ENCODE data around the gene PCDHGB6.
A peak's percentile ranks its signal among the peaks of the same experiment; 100 is the strongest.
"Not testable (repeated sequence)": the region's sequence is repeated elsewhere in the genome, so short reads cannot be mapped to it uniquely, and the experiment has no call there.

PCDHGB6 gene

GRCh38 chr5:141398608-141399007 lies 9.2 kb upstream of the PCDHGB6 start:
- FAIRE-seq (no peak), DNase-seq (ENCODE audit: insufficient read length) (no peak)
- TF ChIP-seq POLR2AphosphoS5 (IDR thresholded peaks at IDR 0.05; ENCODE audit: low read depth, low read length) (no peak), TAF1 (IDR thresholded peaks at IDR 0.05; ENCODE audit: borderline replicate concordance, low read depth, low read length) (no peak), POLR2A (IDR thresholded peaks at IDR 0.05; ENCODE audit: low read depth, low read length) (no peak)

DNA sequence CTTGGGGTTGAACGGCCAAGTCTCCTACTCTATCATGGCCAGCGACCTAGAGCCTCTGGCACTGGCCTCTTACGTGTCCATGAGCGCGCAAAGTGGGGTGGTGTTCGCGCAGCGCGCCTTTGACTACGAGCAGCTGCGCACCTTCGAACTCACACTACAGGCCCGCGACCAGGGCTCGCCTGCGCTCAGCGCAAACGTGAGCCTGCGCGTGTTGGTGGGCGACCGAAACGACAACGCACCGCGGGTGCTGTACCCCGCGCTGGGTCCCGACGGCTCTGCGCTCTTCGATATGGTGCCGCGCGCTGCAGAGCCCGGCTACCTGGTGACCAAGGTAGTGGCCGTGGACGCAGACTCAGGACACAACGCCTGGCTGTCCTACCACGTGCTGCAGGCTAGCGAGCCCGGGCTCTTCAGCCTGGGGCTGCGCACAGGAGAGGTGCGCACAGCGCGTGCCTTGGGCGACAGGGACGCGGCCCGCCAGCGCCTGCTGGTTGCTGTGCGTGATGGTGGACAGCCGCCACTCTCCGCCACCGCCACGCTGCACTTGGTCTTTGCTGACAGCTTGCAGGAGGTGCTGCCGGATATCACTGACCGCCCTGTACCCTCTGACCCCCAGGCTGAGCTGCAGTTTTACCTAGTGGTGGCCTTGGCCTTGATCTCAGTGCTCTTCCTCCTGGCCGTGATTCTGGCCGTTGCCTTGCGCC lies 8.1 kb upstream of the PCDHGB6 start:
- no peak for DNase-seq (ENCODE audit: insufficient read length)
- FAIRE-seq: no peak
- TF ChIP-seq POLR2A (IDR thresholded peaks at IDR 0.05; ENCODE audit: low read depth, low read length) (no peak), POLR2AphosphoS5 (IDR thresholded peaks at IDR 0.05; ENCODE audit: low read depth, low read length) (no peak), TAF1 (IDR thresholded peaks at IDR 0.05; ENCODE audit: borderline replicate concordance, low read depth, low read length) (no peak)

GRCh38 chr5:141402553-141403243 lies 5.1 kb upstream of the PCDHGB6 start, which contains the start of gene PCDHGA9:
Gene PCDHGA9 (plus strand): TSS chr5:141402778. CDS start chr5:141402953, 175 bp downstream.
- TF ChIP-seq POLR2AphosphoS5 (IDR thresholded peaks at IDR 0.05; ENCODE audit: low read depth, low read length) (no peak), TAF1 (IDR thresholded peaks at IDR 0.05; ENCODE audit: borderline replicate concordance, low read depth, low read length) (no peak), POLR2A (IDR thresholded peaks at IDR 0.05; ENCODE audit: low read depth, low read length) (no peak)
- no peak for FAIRE-seq
- no peak for DNase-seq (ENCODE audit: insufficient read length)

- TF ChIP-seq TAF1 (IDR thresholded peaks at IDR 0.05; ENCODE audit: borderline replicate concordance, low read depth, low read length): no peak
- TF ChIP-seq POLR2A (IDR thresholded peaks at IDR 0.05; ENCODE audit: low read depth, low read length): no peak
- TF ChIP-seq POLR2AphosphoS5 (IDR thresholded peaks at IDR 0.05; ENCODE audit: low read depth, low read length): no peak
- FAIRE-seq (no peak), DNase-seq (ENCODE audit: insufficient read length) (no peak)
Measured at GRCh38 chr5:141403387-141403786, 4.4 kb upstream of the PCDHGB6 start.

DNA sequence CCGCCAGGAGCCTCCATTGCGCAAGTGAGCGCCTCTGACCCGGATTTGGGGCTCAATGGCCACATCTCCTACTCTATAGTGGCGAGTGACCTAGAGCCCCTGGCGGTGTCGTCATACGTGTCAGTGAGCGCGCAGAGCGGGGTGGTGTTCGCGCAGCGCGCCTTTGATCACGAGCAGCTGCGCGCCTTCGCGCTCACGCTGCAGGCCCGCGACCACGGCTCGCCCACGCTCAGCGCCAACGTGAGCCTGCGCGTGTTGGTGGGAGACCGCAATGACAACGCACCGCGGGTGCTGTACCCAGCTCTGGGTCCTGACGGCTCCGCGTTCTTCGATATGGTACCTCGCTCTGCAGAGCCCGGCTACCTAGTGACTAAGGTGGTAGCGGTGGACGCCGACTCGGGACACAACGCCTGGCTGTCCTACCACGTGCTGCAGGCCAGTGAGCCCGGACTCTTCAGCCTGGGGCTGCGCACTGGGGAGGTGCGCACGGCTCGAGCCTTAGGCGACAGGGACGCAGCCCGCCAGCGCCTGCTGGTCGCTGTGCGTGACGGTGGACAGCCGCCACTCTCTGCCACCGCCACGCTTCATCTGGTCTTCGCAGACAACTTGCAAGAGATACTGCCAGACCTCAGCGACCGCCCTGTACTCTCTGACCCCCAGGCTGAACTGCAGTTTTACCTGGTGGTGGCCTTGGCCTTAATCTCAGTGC lies 1.9 kb downstream of the PCDHGB6 start:
- DNase-seq (ENCODE audit: insufficient read length) (no peak), FAIRE-seq (no peak)
- TF ChIP-seq POLR2A (IDR thresholded peaks at IDR 0.05; ENCODE audit: low read depth, low read length): no peak
- no peak for TF ChIP-seq POLR2AphosphoS5 (IDR thresholded peaks at IDR 0.05; ENCODE audit: low read depth, low read length)
- TF ChIP-seq TAF1 (IDR thresholded peaks at IDR 0.05; ENCODE audit: borderline replicate concordance, low read depth, low read length): no peak

DNA sequence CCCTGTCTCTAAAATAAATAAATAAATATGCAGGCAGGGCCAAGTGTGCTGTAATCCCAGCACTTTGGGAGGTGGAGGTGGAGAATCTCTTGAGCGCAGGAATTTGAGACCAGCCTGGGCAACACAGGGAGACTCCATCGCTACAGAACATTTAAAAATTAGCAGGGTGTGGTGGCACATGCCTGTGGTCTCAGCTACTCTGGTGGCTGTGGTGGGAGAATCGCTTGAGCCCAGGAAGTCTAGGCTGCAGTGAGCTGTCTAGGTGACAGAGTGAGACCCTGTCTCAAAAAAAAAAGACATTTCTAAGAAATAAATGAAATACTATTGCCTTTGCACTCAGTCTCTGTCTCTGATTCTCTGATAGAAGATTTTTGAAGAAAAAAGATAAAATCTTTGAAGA lies 3.8 kb downstream of the PCDHGB6 start:
- TF ChIP-seq POLR2A (IDR thresholded peaks at IDR 0.05; ENCODE audit: low read depth, low read length): no peak
- no peak for TF ChIP-seq TAF1 (IDR thresholded peaks at IDR 0.05; ENCODE audit: borderline replicate concordance, low read depth, low read length)
- no peak for TF ChIP-seq POLR2AphosphoS5 (IDR thresholded peaks at IDR 0.05; ENCODE audit: low read depth, low read length)
- no peak for FAIRE-seq
- DNase-seq (ENCODE audit: insufficient read length): no peak

DNA sequence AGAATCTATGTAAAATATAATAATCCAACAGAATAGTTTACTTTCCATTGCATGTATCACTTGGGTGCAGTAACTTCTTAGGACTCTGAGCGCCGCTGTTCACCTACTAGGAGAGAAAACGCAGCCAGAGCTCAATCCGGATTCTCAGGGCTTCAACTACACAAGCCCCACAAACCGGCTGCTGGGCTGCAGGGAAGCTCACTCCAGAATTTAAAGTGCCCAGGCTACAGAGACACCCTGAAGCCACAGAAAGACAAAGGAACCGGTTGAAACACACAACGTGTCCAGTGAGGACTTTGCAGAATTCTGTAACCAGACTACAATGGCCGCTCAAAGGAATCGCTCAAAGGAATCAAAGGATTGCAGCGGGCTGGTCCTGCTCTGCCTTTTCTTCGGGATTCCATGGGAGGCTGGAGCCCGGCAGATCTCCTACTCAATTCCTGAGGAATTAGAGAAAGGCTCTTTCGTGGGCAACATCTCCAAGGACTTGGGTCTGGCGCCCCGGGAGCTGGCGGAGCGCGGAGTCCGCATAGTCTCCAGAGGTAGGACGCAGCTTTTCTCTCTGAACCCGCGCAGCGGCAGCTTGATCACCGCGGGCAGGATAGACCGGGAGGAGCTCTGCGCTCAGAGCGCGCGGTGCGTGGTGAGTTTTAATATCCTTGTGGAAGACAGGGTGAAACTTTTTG lies 5.2 kb downstream of the PCDHGB6 start, which contains the start of gene PCDHGA10:
Gene PCDHGA10, plus strand, starts transcription at position 134 of the 686 bp plus-strand sequence. Its CDS starts 189 bp downstream, at position 323.
- FAIRE-seq: peak; percentile 17
- peak; percentile 47 for DNase-seq (ENCODE audit: insufficient read length)
- TF ChIP-seq TAF1 (IDR thresholded peaks at IDR 0.05; ENCODE audit: borderline replicate concordance, low read depth, low read length) (no peak), POLR2AphosphoS5 (IDR thresholded peaks at IDR 0.05; ENCODE audit: low read depth, low read length) (no peak), POLR2A (IDR thresholded peaks at IDR 0.05; ENCODE audit: low read depth, low read length) (no peak)

GRCh38 chr5:141413540-141414069 lies 5.8 kb downstream of the PCDHGB6 start:
- no peak for DNase-seq (ENCODE audit: insufficient read length)

DNA sequence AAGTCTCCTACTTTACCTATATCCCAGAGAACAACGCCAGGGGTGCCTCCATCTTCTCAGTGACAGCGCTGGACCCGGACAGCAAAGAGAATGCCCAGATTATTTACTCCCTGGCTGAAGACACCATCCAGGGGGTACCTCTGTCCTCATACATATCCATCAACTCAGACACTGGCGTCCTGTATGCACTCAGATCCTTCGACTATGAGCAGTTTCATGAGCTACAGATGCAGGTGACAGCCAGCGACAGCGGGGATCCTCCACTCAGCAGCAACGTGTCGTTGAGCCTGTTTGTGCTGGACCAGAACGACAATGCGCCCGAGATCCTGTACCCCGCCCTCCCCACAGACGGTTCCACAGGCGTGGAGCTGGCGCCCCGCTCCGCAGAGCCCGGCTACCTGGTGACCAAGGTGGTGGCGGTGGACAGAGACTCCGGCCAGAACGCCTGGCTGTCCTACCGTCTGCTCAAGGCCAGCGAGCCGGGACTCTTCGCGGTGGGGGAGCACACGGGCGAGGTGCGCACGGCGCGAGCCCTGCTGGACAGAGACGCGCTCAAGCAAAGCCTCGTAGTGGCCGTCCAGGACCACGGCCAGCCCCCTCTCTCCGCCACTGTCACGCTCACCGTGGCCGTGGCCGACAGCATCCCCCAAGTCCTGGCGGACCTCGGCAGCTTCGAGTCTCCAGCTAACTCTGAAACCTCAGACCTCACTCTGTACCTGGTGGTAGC lies 6.9 kb downstream of the PCDHGB6 start:
- DNase-seq (ENCODE audit: insufficient read length); FAIRE-seq: not testable (repeated sequence)

More at GRCh38 chr5:141413540-141414069, 5.8 kb downstream of the PCDHGB6 start:
- TF ChIP-seq POLR2A (IDR thresholded peaks at IDR 0.05; ENCODE audit: low read depth, low read length) (no peak), TAF1 (IDR thresholded peaks at IDR 0.05; ENCODE audit: borderline replicate concordance, low read depth, low read length) (no peak), POLR2AphosphoS5 (IDR thresholded peaks at IDR 0.05; ENCODE audit: low read depth, low read length) (no peak)
- FAIRE-seq: no peak

DNA sequence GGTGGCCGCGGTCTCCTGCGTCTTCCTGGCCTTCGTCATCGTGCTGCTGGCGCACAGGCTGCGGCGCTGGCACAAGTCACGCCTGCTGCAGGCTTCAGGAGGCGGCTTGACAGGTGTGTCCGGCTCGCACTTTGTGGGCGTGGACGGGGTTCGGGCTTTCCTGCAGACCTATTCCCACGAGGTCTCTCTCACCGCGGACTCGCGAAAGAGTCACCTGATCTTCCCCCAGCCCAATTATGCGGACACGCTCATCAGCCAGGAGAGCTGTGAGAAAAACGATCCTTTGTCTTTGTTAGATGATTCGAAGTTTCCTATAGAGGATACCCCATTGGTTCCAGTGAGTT lies 7.4 kb downstream of the PCDHGB6 start:
- DNase-seq (ENCODE audit: insufficient read length); FAIRE-seq: not testable (repeated sequence)

GRCh38 chr5:141417494-141418172 lies 9.8 kb downstream of the PCDHGB6 start, which contains the start of gene PCDHGB7:
Gene PCDHGB7 (plus strand): TSS chr5:141417677. CDS start chr5:141417860, 183 bp downstream.
- peak; percentile 54 for DNase-seq (ENCODE audit: insufficient read length)
- peak; percentile 79 for FAIRE-seq
